AG10803 (cell line): ENCODE data around the gene GNPDA2.
A peak's percentile ranks its signal among the peaks of the same experiment; 100 is the strongest.
"Not testable (repeated sequence)": the region's sequence is repeated elsewhere in the genome, so short reads cannot be mapped to it uniquely, and the experiment has no call there.

Experiments
- DNase-seq: peaks from one replicate; pipeline ENCODE4 v3.0.0; 2010; ENCODE audit warnings: low read depth
- H3K4me3 ChIP-seq: 2 replicates; pipeline ENCODE4 v1.5.1; 2011; ENCODE audit warnings: mild to moderate bottlenecking, low read length, control low read depth
- TF ChIP-seq, protein P1 (sequence below): conservative IDR thresholded peaks from 2 replicates; pipeline ENCODE4 v1.5.1; 2011; ENCODE audit warnings: mild to moderate bottlenecking, low read length, control low read depth, inconsistent platforms

Gene GNPDA2

GRCh38 chr4:44756559-44756958, 30.2 kb upstream of the GNPDA2 start:
- TF ChIP-seq, protein P1, sequence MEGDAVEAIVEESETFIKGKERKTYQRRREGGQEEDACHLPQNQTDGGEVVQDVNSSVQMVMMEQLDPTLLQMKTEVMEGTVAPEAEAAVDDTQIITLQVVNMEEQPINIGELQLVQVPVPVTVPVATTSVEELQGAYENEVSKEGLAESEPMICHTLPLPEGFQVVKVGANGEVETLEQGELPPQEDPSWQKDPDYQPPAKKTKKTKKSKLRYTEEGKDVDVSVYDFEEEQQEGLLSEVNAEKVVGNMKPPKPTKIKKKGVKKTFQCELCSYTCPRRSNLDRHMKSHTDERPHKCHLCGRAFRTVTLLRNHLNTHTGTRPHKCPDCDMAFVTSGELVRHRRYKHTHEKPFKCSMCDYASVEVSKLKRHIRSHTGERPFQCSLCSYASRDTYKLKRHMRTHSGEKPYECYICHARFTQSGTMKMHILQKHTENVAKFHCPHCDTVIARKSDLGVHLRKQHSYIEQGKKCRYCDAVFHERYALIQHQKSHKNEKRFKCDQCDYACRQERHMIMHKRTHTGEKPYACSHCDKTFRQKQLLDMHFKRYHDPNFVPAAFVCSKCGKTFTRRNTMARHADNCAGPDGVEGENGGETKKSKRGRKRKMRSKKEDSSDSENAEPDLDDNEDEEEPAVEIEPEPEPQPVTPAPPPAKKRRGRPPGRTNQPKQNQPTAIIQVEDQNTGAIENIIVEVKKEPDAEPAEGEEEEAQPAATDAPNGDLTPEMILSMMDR, result no peak
- no peak overlapping the region for H3K4me3 ChIP-seq
- peak; percentile 17 for DNase-seq

DNA sequence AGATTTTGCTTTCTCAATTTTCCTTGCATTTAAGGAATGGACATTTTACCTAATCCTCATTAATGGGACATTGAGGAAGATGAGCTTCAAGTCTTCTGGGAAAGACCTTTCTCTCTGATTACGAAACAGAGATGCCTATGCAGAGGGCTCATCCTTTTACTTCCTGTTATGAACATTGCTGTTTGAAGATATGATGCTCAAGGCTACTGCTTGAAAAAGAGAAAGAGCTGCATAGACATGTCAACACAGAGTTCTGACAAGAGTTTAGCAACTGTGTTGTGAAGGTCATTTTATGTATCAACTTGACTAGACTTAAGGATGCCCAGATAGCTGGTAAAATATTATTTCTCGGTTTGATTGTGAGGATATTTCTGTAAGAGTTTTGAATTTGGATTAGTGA, 13.8 kb upstream of the GNPDA2 start:
- TF ChIP-seq, protein P1, result no peak
- no peak for DNase-seq
- no peak overlapping the region for H3K4me3 ChIP-seq

DNA sequence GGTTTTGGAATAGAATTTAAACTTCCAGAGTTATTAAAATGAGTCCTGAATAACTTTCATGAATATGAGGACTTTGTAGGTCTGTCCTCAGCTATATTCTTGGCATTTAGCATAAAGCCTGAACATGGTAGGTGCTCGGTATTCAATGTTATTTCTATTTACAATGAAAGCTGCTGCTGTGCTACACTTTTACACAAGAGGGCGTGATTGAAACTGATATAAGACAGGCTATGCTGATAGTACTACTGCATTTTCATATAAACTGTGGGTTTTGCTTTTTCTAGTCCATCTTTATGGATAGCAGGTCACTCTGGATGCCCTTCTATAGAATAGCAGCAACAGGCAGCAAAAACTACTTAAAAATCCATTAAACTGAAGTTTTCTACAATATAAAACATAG, 12.3 kb upstream of the GNPDA2 start:
- no peak overlapping the region for H3K4me3 ChIP-seq
- DNase-seq, result no peak
- TF ChIP-seq, protein P1, result peak; percentile 52

DNA sequence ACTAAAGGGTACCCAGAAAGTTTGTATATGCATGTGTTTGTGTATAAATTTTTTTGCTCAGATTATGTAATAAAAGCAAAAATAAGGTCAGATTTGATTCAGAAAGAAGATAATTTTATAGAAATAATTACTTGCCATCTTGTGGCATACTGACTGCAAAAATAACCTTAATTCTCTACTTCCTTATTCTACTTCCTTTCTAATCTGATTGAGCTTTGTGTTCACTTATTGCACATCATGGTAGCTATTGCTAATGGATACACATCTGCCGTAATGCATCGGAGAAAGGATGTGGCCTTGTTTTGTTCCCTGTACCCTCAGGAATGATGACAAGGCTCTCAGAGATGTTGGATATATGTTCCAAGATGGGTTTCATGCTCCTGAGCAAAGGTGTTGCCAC, 10.5 kb upstream of the GNPDA2 start:
- no peak for DNase-seq
- TF ChIP-seq, protein P1, result no peak
- H3K4me3 ChIP-seq, result no peak overlapping the region

GRCh38 chr4:44728694-44729093, 2.3 kb upstream of the GNPDA2 start:
- not testable (repeated sequence) for H3K4me3 ChIP-seq, DNase-seq

DNA sequence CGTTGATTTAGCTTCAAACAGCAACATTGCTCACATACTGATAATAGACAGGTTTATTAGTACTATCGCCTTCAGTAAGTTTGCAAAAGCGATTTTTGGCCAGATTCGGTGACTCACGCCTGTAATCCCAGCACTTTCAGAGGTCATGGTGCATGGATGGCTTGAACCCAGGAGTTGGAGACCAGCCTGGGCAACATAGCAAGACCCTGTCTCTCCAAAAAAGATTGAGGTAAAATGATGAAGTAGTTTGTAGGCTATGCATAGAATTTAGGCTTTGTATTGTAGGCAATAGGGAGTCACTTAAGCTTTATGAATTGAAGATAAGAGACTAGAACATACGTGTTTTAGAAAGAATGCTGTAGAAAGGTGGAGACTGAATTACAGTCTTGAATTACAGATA, 1.1 kb upstream of the GNPDA2 start:
- DNase-seq, result no peak
- TF ChIP-seq, protein P1, result no peak
- no peak overlapping the region for H3K4me3 ChIP-seq

- DNase-seq, result peak; percentile 21
- TF ChIP-seq, protein P1, result no peak
These were observed 674 bp downstream of the GNPDA2 start for GRCh38 chr4:44725726-44726037.

GRCh38 chr4:44725166-44725565, 1.2 kb downstream of the GNPDA2 start:
- TF ChIP-seq, protein P1, result no peak
- DNase-seq, result peak; percentile 15
- H3K4me3 ChIP-seq, result peak overlapping the region; percentile 83

More at GRCh38 chr4:44725726-44726037, 674 bp downstream of the GNPDA2 start:
- peak overlapping the region; percentile 83 for H3K4me3 ChIP-seq
